Epidermal melanocyte (primary cell): ENCODE results near the gene ARID1B.

Source experiments
- DNase-seq: peaks from one replicate; pipeline ENCODE4 v3.0.0; 2011; ENCODE audit warnings: low spot score; ENCODE audit not compliant: insufficient read length

The ARID1B gene

DNA sequence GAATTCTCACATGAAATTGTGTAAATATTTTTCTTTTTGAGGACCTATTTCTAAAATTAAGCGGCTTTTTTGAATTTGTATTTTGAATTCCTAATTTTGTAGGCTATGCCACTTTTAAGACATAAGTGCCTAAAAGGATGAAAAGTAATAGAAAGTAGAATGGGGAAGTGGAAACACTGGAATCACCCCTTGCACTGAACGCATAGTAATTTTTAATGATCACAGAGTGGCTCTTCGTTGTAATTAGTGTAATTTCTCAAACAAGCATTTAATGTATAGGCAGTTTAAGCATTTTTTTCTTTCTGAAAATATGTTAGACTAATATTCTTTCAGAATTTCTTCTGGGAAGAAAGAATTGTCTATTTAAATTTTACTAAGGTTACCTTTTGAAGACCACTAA is 73.2 kb downstream of the ARID1B start:
- DNase-seq: no peak

DNA sequence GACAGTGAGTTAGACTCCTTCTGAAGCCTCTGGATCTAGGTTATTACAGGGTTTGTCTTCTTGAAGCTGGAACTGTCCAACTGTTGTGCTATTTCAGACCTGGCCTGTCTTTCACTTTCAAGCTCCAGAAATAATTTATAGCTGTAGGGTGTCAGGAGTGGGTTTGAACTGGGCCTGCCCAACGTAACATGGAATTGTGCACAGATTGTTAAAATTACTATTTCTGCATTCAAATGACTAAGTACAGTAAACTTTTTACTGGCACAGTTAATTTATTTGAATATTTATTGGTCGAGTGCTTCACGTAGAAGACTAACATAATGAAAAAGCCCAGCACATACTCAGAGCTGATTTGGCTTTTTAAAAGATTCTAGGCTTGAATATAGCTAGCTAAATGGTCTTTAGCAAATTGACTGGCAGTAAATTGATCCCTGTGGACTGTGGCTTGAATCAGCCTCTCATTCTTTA is 74.3 kb downstream of the ARID1B start:
- DNase-seq: no peak

GRCh38 chr6:156852147-156852857 is 75.1 kb downstream of the ARID1B start:
- DNase-seq: no peak

GRCh38 chr6:156852858-156853216 is 75.7 kb downstream of the ARID1B start:
- DNase-seq: no peak

DNA sequence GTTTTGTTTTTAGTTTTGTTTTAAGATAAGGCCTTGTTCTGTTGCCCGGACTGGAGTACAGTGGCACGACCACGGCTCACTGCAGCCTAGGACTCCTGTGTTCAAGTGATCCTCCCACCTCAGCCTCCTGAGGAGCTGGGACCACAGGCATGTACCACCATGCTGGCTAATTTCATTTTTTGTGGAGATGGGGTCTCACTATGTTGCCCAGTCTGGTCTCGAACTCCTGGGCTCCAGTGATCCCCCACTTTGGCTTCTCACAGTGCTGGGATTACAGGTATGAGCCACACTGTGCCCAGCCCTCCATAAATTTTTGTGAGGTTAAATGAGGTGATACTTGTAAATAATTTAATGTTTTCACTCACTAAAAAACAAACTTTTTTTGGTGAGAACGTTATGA is 76.6 kb downstream of the ARID1B start:
- DNase-seq: no peak

DNA sequence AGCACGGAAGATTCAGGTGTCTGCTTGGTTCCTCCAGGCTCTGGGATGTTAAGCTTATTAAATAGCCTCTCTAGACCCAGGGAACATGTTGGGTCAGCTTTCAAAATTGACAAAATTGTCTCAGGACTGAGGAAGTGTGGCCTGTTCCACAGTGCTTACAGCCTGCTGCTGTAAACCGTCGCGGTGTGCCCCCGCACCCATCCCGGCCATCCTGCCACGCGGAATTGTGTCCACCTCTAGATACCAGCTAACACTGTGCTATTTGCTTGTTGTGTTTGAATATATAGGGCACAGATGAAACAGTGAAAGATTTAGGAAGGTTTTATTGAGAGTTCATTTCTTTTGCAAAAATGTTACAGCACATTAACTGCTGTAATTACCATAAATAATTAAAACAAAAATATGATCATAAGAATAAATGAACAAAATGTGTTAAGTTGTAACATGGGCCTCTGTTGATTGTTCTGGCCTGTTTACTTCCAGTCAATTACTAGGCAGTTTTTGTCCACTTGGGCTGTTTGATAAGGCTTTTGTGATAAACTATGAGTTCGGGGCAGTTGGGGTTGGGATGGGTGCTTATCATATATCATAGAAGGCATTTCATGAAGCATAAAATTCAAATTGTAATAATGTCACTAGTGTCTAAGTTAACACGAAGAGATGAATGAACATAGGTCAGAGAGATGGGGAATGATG is 77.4 kb downstream of the ARID1B start:
- no peak for DNase-seq

DNA sequence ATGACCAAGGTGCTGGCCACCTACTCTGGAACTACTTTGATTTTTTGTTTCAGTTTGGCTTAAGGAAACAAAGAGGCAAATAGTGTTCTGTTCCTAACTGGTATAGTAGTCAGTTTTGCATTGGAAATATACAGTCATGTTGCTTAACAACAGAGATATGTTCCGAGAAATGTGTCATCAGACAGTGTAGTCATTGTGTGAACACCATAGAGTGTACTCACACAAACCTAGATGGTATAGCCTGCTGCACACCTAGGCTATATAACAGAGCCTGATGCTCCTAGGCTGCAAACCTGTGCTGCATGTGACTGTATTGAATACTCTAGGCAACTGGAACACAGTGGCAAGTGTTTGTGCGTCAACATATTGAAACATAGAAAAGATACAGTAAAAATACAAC is 80.4 kb downstream of the ARID1B start:
- DNase-seq: no peak

GRCh38 chr6:156859686-156860085 is 82.5 kb downstream of the ARID1B start:
- no peak for DNase-seq

DNA sequence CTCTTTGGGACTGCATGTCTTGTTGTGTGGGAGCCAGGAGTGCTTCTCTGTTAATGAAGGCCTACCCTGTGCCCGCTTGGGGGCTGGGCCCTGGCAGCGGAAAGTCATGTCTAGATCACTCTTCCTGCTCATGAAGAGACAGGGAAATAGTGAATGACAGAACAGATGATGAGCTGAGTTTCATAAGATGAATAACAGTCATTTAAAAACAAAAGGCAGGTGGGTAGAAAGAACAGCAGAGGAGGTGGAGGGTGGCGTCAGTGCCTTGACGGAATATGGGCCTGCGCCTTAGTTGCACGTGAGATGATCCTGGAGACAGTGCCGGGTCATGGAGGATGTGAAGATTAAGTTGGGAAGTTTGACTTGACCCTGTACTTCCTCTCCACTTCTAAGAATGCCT is 85.5 kb downstream of the ARID1B start:
- no peak for DNase-seq

DNA sequence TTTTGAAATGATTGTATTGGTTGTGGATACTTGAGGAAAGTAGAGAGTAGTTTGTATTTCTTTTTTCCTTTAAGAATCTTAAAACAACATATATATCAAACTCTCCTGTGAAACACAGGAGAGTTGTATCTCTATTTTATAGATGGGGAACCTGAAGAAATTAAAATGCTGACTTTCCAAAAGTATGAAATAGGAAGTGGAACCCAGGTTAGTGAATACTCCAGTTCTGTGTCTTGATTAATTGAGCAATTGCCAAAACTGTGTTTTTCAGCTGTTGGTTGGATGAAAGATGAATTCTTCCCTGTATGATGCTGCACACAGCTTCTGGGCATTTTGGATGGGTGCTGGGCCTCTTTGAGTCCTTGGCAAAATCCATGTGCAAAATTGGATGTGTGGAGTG is 86.3 kb downstream of the ARID1B start:
- no peak for DNase-seq

DNA sequence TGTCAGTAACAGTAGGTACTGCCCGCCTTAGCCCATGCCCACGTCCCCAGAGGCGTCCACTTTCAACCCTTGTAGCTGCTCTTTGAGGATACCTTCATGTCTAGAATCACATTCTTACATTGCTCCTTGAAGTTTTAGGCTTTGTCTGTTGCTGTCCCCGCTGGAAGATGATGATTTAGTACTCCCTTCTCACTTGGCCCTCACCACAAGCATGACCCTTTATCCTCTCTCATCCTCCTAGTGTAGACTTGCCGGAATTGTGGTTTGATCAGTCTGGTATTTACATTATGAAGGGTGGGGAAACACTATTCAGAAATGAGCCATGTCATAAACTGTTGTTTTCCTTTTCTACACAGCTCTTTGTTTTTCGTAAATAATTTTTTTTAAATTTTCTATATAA is 87.4 kb downstream of the ARID1B start:
- DNase-seq: no peak

DNA sequence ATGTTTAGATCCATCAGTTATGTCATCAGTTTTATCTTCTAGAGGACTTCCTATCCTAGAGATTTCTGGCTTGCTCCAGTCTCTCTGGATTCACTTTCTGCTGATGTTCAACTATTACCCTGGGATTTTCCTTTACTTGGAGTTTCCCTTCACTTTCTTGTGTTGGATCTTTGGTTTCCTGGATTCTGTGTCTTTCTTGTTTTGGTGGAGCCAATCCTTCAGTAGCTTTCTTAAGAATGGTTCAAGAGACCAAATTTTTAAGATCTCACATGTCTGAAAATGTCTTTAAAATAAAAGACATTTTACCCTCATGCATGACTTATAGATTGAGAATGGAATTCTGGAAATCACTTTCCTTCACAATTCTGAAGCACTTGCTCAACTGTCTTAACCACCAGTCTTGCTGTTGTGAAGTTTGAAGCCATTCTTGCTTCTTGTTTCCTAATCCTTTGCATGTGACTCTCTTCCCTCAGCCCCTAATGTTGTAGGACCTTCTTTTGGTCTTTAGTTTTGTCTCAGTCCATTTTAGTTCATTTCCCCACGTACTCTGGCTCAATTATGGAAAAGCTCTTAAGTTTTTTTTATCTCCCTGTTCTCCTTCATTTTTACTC is 87.9 kb downstream of the ARID1B start:
- DNase-seq: no peak

DNA sequence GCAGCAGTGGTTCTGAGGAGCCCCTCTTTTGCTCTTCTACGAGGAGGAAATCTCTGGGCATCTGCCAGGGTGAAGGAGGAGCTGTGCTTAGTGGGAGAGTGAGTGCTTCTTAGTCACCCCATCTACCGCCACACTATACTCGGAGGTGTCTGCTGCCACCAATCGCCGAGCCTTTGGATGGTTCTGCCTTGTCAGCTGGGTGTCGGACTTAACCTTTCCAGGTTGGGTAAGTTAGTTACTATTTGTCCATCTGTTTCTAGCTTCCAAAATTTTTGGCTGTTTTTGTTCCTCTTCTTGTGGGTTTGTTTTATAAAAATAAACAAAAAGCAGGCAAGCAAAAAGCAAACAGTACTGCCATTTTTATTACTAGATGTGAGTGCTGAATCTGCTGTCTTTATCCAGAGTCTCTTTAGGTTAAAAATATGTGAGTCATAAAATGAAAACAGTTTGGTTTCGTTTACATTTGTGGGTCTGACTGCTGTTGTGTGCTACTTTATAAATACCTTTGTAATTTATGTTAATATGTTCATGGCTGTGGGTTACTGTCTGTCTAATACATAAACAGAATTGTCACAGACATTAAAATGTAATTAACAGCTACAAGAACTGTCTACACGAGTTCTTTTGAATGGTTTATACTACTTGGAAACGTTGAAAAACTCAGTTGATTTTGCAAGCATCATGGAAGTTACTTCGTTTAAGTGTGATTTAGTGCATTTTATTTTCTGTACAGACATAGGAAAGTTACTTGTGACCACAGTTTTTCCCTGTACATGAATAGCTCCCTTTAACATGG is 89.2 kb downstream of the ARID1B start:
- DNase-seq: no peak

GRCh38 chr6:156867121-156867520 is 89.9 kb downstream of the ARID1B start:
- no peak for DNase-seq

DNA sequence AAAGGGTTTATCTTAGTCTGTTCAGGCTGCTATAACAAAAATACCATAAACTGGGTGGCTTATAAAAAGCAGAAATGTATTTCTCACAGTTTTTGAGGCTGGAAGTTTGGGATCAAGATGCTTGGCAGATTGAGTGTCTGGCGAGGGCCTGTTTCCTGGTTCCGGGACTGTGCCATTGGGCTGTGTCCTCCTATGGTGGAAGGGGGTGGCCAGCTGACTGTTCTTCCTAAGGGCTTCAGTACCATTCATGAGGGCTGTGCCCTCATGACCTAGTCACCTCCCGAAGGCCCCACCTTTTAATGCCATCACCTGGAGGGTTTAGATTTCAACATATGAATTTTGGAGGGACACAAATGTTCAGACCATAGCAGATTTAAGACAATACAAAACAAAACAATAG is 91.2 kb downstream of the ARID1B start:
- DNase-seq: no peak

DNA sequence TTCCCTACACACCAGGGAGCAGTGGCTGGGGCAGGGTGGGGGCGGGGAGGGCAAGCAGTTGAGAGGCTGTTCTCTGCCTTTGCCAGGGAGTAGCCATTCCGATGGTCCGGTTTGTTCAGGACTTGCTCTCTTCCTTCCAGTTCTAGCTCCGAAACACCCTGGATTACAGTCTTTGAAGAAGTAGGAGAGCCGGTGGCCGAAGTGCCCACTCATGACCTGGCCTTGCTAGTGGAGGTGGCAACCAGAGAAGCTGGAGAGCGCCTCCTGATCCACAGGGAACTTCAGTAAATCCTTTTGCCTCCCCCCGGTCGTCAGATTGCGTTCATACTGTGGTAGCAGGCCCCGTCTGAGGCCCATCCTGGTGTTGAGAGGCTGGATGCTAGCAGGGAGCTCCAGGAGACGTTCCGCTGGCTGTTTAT is 92.8 kb downstream of the ARID1B start:
- DNase-seq: no peak

- no peak for DNase-seq
Measured at GRCh38 chr6:156870924-156871539, 93.9 kb downstream of the ARID1B start.

- DNase-seq: no peak
Measured at GRCh38 chr6:156872903-156873302, 95.7 kb downstream of the ARID1B start.

DNA sequence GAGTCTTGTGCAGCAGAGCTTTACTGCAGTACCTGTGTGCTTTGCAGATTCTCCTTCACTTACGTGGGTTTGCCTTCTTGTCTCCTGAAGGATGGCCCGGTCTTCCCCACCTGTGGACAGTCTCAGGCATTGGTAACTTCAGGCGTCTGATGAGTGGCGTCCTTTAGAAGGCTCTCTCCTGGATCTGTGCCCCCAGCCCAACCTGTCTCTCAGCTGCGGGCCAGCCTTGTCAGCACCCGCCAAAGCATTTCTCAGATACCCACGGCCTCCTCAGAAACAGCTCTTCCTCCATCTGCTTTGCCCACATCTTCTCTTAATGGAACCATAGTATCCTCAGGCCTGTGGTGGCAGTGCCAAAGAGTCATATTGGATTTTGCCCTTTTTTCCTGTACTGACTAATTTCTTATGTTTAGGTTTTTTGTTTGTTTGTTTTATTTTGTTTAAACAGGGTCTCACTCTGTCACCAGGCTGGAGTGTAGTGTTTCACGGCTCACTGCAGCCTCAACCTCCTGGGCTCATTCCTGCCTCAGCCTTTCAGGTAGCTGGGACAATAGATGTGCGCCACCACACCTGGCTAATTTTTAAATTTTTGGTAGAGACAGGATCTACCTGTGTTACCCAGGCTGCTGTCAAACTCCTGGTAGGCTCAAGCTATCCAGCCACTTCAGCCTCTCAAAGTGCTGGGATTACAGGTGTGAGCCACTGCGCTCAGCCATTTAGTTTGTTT is 96.6 kb downstream of the ARID1B start:
- no peak for DNase-seq

DNA sequence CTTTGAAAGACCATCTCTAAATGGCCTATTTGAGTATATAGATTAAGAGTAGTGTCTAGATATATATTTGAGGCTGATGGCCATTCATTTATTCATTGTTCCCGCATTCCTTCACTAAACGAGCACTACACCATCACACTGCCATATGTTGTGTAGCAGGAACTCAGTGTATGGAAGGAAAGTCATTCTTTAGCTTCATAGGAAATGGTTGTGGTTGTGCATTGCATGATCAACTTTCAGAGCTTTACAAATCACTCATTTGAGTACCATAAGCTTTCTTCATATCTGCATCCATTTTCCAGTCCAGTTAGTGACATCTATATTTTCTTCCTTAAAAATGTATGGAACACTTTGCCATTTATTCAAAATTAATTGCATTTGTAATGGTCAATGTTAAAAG is 97.9 kb downstream of the ARID1B start:
- no peak for DNase-seq

DNA sequence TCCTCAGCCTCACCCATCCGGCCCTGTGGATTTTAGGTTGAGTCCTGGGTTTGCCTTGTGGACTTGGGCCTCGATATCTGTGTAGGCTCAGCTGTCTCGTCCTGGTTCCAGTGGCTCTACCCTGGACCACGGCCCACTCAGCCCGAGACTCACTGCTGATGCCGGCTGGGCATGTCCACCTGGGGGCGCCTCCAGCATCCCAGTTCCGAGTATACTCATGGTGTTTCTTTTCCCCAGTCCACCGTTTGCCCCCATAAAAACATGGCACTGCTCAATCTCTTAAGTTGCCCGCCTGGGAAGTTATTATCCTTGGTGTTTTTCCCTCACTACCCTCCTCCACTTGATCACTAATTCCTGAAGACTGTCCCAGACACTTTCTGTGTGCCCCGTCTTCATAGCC is 99.1 kb downstream of the ARID1B start:
- no peak for DNase-seq
